ENCODE data around the gene FARSB. TPM values are rescaled to one million over a fixed set of nuclear protein-coding genes. Genes with fewer than 3 reads are reported as not detected.

Gene FARSB
- total RNA-seq, 2 donors from 2014 or later: 19.2 to 27.3 TPM

DNA sequence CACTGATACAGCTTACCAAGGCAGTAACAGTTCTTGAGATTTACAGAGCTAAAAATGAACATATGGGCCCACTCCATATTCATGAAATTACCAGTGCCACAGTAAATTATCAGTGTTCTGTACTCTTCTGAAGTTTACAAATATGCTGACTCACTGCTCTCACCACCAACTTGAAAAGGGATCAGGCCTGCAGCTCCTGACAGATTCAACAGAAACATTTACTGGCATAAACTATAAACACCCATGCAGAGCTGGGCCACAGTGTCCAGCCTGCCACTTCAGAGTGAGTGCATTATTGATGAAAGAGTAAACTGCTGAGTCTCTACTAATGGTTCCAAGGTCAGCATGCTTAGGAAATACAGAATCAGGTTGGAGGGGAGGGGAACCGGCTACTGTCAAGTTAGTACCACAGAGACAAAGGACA, 83.1 kb downstream of the FARSB start:
- intact Hi-C loops (cut with DNase I, micrococcal nuclease): no loop called here
- ATAC-seq (no peak), DNase-seq (no peak)

DNA sequence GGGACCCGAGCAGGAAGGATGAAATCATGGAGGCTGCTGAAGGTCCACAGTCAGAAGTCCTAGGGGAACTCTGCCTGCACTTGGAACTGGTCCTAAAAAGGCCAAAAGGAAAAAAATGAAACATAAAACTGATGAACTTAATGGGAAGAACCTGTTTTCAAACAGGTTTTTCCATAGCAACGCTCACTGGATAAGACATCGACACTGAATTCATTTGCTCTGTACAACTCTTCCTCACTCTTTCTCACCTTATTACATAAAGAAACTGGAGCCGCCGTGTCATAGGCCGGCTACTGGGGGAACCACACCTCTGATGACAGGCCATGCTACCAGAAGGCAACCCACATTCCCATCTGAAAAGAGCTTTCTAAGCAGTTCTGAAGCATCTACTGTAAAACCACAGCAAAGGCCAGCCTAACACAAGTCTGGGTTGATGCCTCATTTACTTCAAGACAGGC, 83.6 kb downstream of the FARSB start:
- ATAC-seq: no peak
- intact Hi-C loops (cut with DNase I, micrococcal nuclease): no loop called here
- no peak for DNase-seq

GRCh38 chr2:222569826-222570225, 86.1 kb downstream of the FARSB start:
- no peak for DNase-seq
- ATAC-seq: no peak
- intact Hi-C loops (cut with DNase I, micrococcal nuclease): no loop called here

- intact Hi-C loops (cut with DNase I, micrococcal nuclease): no loop called here
- ATAC-seq: no peak
- DNase-seq: peak in 1 of 2 donors; percentile 31
Measured at GRCh38 chr2:222568865-222569264, 87.0 kb downstream of the FARSB start.

GRCh38 chr2:222566229-222566628, 89.7 kb downstream of the FARSB start:
- DNase-seq (no peak), ATAC-seq (no peak)
- intact Hi-C loops (cut with DNase I, micrococcal nuclease): no loop called here

DNA sequence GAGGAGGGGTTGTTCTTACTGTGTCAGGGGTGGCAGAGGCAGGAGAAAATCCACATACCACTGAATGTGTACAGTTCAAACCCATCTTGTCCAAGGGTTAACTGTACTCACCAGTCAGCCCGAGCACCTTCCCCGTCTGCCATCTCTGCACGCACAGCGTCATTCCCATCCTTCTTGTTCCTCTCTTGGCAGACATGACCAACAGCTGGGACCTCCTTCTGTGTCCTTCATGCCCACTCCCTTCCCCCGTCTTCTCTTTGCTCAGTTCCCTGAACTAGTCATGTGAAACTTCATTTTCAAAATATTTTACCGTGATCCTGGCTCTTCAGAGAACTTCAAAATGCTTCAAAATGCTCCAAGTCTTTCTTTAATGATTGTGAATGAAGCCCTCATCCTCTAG, 92.0 kb downstream of the FARSB start:
- intact Hi-C loops (cut with DNase I, micrococcal nuclease): loop anchor here in 1 of 2 donors (5.0 kb wide), 1 partner anchor 247 kb away; no protein-coding TSS in a partner anchor
- no peak for ATAC-seq
- DNase-seq: no peak

DNA sequence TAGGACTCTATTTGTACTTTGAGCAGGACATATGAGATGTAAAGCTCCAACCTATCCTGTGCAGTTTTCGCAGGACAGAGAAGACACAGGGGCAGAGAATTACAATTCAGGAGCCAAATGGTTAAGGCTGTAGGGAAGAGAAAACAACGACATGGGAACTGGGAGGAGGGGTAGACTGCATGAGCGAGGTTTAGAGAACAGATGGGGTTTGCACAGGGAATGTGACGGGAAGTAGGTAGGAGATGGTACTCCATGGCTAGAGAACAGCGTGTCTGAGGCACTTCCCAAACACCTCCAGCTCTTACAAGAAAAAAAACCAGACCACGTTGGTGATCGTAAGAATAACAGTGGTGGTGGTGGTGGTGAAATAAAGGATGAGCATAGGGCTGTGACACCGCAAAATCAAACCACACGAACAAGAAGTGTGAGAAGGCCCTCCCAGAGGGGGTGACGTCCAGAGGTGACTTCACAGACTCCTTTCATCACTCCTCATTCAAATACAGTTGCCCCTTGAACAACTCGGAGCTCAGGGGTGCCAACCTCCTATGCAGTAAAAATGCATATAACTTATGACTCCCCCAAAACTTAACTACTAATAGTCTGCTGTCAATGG, 92.7 kb downstream of the FARSB start:
- ATAC-seq (no peak), DNase-seq (no peak)
- intact Hi-C loops (cut with DNase I, micrococcal nuclease): loop anchor here in 1 of 2 donors (5.0 kb wide), 1 partner anchor 246 kb away; no protein-coding TSS in a partner anchor

DNA sequence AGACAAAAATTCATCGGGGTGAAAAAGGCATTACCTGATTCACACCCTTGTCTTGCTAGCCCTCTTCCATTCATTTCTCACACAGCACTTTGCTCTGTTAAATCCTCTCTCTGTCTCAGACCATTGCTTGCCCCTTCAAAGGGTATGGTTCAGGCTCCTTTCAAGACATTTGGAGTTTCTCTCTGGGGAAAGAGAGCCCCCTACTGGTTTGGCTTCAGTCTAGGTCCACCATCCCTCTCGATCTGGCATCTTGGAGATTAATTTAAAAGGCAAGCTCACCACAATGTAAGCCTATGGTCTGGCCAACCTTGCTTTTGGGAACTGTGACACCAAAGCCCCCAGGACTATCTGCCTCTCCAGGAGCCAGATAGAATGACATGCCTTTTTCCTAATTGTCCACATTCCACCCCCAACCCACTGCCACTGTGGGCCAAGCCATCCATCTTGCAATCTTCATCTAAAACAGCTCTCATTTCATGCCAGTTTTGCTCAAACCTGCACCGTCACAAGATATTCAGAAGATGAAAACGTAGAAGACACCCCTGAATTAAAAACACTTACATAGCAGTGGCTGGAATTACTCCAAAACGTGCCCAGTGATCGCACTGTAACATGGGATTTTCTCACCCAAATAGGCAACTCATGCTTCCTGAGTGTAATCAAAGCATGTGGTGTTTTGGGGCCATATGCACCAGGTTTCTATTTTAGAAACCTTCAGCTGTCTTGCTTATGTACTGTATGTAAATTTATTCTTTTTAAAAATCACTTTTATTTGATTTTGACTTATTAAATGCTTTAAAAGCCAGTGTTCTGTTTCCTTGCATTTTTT, 93.9 kb downstream of the FARSB start:
- DNase-seq (peak in 1 of 2 donors; percentile 31), ATAC-seq (peak; percentile 78)
- intact Hi-C loops (cut with DNase I, micrococcal nuclease): loop anchor here in 1 of 2 donors (5.0 kb wide), 1 partner anchor 245 kb away; no protein-coding TSS in a partner anchor

DNA sequence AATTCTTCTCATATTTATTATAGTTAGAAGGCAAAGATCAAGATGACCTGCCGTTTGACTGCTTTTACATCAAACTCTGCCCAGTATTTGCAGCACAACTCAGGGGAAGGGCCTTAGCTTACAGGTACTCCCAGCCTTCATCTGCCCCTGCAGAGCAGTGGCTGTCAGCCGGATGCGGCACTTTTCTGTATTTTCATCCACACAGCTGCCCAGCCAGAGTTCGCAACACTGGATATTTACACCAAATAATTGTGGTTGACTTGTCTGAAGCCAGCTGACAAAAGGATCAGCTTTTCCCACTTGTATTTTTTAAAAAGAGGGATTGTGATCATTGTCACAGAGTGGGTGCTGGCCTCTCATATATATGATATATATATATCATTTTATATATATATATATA, 94.7 kb downstream of the FARSB start:
- intact Hi-C loops (cut with DNase I, micrococcal nuclease): loop anchor here in 1 of 2 donors (5.0 kb wide), 1 partner anchor 244 kb away; no protein-coding TSS in a partner anchor
- no peak for DNase-seq
- ATAC-seq: no peak

DNA sequence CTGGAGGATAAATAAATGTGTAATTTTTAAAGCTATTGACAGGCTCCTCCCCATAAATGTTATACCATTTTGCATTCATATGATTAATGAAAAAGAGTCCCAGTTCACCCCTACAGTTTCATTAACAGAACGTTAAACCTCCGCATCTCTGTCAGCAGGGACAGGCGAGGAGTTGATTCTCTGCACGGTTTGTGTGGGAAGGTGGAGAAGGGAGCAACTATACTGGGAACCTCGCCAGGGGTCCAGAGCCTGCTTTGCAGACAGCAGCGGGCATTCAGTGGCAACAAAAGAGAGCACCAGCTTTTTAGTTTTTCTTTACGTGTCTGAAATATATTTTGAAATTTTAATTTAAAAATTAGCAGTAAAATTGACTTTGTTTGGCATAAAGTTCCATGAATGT, 101.4 kb downstream of the FARSB start:
- no peak for ATAC-seq
- no peak for DNase-seq
- intact Hi-C loops (cut with DNase I, micrococcal nuclease): no loop called here

- intact Hi-C loops (cut with DNase I, micrococcal nuclease): no loop called here
- DNase-seq (no peak), ATAC-seq (no peak)
Measured at GRCh38 chr2:222548992-222549391, 106.9 kb downstream of the FARSB start.

- intact Hi-C loops (cut with DNase I, micrococcal nuclease): no loop called here
- DNase-seq (no peak), ATAC-seq (no peak)
Measured at GRCh38 chr2:222547083-222547482, 108.8 kb downstream of the FARSB start.

DNA sequence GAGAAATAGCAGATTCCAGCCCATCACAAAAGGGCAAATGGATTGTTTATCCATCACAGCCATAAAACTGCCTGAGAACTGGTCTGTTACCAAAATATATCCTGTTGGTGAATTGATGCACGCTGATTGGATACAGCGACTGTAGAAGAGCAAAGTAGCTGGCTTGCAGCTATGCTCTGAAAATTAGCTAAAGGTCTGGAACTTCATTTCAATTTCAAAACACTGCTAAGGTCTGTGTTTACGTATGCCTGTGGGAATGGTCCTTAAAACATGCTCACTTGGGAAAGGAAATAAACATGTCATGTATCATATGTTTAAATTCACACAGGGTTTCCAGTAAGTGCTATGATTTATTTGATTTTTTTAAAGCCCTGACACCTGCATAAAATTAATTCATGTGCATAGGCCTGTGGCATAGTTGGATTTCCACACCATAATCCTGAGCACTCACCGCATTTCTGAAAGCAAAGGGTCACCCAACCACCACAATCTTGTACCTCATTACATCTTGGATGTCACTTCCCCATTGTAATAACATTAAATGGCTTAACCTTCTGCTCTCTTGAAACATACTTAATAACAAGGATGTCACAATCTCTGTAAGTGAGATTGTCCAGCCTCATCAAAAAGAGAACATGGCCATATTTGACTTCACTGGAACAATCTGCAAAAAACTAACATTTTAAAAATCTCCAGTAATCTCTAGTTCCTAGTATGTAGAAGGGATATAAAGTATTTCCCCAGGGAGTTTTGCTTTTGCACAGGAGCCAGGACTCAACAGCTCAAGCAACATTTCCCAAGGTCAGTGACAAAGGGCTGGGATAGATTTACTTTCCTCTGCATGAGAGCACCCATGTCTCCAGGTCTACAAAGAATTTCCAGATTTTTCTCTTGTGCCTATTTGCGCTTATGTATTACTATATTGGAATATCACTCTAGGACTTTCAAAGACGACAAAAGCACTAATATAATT, 109.8 kb downstream of the FARSB start:
- no peak for DNase-seq
- intact Hi-C loops (cut with DNase I, micrococcal nuclease): no loop called here
- ATAC-seq: no peak

DNA sequence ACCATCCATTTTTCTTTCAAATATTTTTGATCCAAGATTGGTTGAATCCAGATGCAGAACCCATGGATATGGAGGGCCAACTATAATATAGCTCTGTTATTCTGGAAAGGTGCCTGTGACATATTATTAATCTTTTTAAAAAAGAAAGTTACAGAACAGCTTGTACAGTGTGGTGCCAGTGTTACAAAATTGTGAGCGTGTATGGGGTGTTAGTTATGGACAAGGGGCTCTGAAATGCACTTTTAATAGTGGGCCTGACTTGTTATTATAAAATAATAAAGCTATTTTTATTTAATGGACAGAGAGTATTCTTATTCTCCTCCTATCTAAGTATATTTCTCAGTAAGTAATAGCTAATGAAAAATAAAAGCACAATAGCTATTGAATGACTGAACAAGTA, 111.2 kb downstream of the FARSB start:
- DNase-seq (no peak), ATAC-seq (no peak)
- intact Hi-C loops (cut with DNase I, micrococcal nuclease): no loop called here

DNA sequence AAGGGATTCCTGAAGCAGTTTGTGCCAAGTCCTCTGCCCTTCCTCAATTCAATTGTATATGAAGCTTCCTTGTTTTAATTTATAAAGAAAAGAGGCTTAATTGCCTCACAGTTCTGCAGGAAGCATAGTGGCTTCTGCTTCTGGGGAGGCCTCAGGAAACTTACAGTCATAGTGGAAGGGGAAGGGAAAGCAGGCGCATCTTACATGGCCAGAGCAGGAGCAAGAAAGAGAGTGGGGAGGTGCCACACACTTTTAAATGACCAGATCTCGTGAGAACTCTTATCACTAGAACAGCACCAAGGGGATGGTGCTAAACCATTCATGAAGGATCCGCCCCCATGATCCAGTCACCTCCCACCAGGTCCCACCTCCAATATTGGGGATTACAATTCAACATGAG, 117.4 kb downstream of the FARSB start:
- DNase-seq: no peak
- intact Hi-C loops (cut with DNase I, micrococcal nuclease): no loop called here
- ATAC-seq: no peak

DNA sequence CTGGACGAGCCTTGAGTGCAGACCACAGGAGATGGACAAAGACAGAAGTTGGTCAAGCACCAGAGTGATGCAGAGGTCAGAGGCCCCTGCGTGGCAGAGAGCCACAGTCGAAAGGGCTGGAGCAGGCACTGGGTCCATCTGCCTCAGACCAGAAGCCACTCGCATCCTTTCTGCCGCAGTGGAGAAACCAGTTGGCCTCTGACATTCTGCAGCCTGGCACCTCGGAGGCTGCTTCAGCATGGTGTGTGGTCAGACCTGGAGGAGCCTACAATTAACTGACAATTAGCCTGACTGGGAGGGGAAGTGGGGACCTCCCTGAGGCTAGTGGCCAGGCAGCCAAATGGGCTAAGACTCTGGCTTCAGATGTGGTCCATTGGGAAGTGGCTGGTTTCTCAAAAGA, 120.4 kb downstream of the FARSB start:
- intact Hi-C loops (cut with DNase I, micrococcal nuclease): no loop called here
- no peak for DNase-seq
- no peak for ATAC-seq

GRCh38 chr2:222532315-222532714, 123.6 kb downstream of the FARSB start:
- intact Hi-C loops (cut with DNase I, micrococcal nuclease): no loop called here
- no peak for ATAC-seq
- no peak for DNase-seq

- no peak for DNase-seq
- intact Hi-C loops (cut with DNase I, micrococcal nuclease): no loop called here
- no peak for ATAC-seq
Measured at GRCh38 chr2:222526480-222527277, 129.2 kb downstream of the FARSB start.

Measured in left colon (tissue), 2 donors.